Prostate gland (tissue), 2 donors: ENCODE measurements around the gene EQTN. TPM values are rescaled to one million over a fixed set of nuclear protein-coding genes. Genes with fewer than 3 reads are reported as not detected.

Experiments
- DNase-seq: peaks from one replicate; pipeline ENCODE4 v3.0.0-alpha.2; 2019; ENCODE audit warnings: low spot score
- H3K27ac ChIP-seq, 2 donors: fragments of 200-600 bp; sonication (generic); 2 replicates each; pipeline ENCODE4 v1.5.1; 2017 to 2019
- H3K27me3 ChIP-seq: fragments of 200-600 bp; sonication (generic); replicated peaks from 2 replicates; pipeline ENCODE4 v1.5.1; 2019; ENCODE audit not compliant: insufficient read depth
- H3K36me3 ChIP-seq, 2 donors: fragments of 200-600 bp; sonication (generic); 1 replicate in 1 of 2; 2 replicates in 1 of 2; pipeline versions ENCODE4 v1.5.1 to v1.8.1; 2017 to 2019
- H3K4me1 ChIP-seq: fragments of 200-600 bp; sonication (generic); replicated peaks from 2 replicates; pipeline ENCODE4 v1.5.1; 2019
- H3K4me3 ChIP-seq, 2 donors: fragments of 200-600 bp; sonication (generic); 2 replicates each; pipeline ENCODE4 v1.5.1; 2017 to 2019
- H3K9me3 ChIP-seq: fragments of 200-600 bp; sonication (generic); 2 replicates; pipeline ENCODE4 v1.5.1; 2017
- CTCF ChIP-seq, 4 experiments: fragments of 200-600 bp in 2 of 4; fragments of 450-650 bp in 2 of 4; sonication (generic) in 2 of 4; IDR thresholded peaks; 1 replicate in 3 of 4; 2 replicates in 1 of 4; pipeline ENCODE4 v1.5.1; 2016 to 2019; ENCODE audit warnings: antibody characterized with exemption in 4 of 4, mild to moderate bottlenecking in 2 of 4, moderate library complexity in 2 of 4
- POLR2A ChIP-seq: fragments of 450-650 bp; IDR thresholded peaks from one replicate; pipeline ENCODE4 v1.6.1; 2016; ENCODE audit warnings: antibody characterized with exemption, mild to moderate bottlenecking
- POLR2AphosphoS5 ChIP-seq: sonication (generic); formaldehyde crosslinking; IDR thresholded peaks from one replicate; pipeline ENCODE4 v1.6.1; 2017; ENCODE audit warnings: antibody characterized with exemption
- WGBS: methylation state at CpG from one replicate; pipeline ENCODE4 v1.1.5; 2018; 5-methylcytosine and 5-hydroxymethylcytosine counted together
- intact Hi-C: fragments of 100-400 bp; cut with DNase I; formaldehyde crosslinking; loops from one replicate; pipeline ENCODE4 v1.14.2; 2022
- total RNA-seq, 2 donors: library from RNA; depleted of rRNA; stranded (reverse); fragments of >200 nt; gene quantifications; one replicate each; pipeline ENCODE4 v1.1.0, GENCODE V29; 2016

The EQTN gene
- total RNA-seq, 2 donors from 2014 or later = 3.0 TPM; not detected in 1

DNA sequence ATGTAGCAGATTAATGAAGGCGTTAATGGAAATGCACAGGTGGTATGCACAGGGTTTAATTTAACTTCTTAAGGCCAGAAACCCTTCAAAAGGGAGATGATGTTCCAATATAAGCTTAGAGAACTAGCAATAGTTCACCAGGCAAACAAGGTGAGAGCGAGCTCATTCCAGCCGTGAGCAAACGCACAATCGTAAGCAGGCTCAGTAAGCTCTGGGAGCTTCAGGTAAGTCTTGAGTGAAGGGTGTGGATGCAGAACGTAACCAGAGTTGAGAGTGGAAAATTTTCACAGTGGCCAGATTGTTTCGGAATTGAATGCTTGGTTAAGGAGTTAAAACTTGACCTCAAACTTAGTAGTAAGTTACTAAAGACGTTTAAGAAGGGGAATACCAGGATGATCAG lies 5.7 kb downstream of the EQTN start:
- no peak for DNase-seq
- WGBS = 76% methylated on average over 8 of the region's 8 CpGs
- no peak overlapping the region for H3K27ac ChIP-seq
- no peak overlapping the region for H3K4me3 ChIP-seq
- TF ChIP-seq POLR2A (no peak), POLR2AphosphoS5 (no peak), CTCF (IDR thresholded peaks at IDR 0.05) (no peak)
- no peaks in the 10 kb centered on the region for H3K4me1 ChIP-seq
- no peaks in the 10 kb centered on the region for H3K36me3 ChIP-seq
- H3K9me3 ChIP-seq = no peaks in the 10 kb centered on the region
- intact Hi-C loops = no loop called here
- no peaks in the 10 kb centered on the region for H3K27me3 ChIP-seq

GRCh38 chr9:27282269-27282668 lies 14.7 kb downstream of the EQTN start:
- Histone ChIP-seq H3K4me3 (no peak overlapping the region), H3K36me3 (no peaks in the 10 kb centered on the region), H3K9me3 (no peaks in the 10 kb centered on the region), H3K4me1 (no peaks in the 10 kb centered on the region), H3K27me3 (no peaks in the 10 kb centered on the region), H3K27ac (no peak overlapping the region)
- 79% methylated on average over 7 of the region's 7 CpGs for WGBS
- TF ChIP-seq POLR2AphosphoS5 (no peak), POLR2A (no peak), CTCF (IDR thresholded peaks at IDR 0.05) (no peak)
- DNase-seq = no peak
- intact Hi-C loops = no loop called here

DNA sequence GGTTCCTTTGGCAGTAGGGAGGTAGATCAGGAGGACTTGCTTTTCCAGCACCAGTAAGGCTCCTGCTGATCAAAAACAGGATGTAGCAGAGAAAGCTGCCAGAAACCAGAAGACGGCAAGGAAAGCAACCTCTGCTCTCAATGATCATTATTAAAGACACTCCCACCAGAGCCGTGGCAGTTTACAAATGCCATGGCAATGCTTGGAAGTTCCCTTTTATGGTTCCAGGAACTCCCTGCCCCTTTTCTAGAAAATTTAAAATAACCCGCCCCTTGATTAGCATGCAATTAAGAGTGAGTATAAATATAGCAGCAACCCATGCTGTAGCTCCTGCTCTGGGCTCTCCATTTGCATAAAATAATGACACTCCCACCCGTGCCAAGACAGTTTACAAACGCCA lies 16.1 kb downstream of the EQTN start:
- Histone ChIP-seq H3K27ac (no peak overlapping the region), H3K36me3 (no peaks in the 10 kb centered on the region), H3K4me3 (no peak overlapping the region), H3K9me3 (no peaks in the 10 kb centered on the region), H3K4me1 (no peaks in the 10 kb centered on the region), H3K27me3 (no peaks in the 10 kb centered on the region)
- no peak for TF ChIP-seq CTCF (IDR thresholded peaks at IDR 0.05)
- TF ChIP-seq POLR2AphosphoS5 = no peak
- TF ChIP-seq POLR2A = no peak
- DNase-seq = no peak
- 28% methylated on average over 5 of the region's 5 CpGs for WGBS
- intact Hi-C loops = no loop called here

DNA sequence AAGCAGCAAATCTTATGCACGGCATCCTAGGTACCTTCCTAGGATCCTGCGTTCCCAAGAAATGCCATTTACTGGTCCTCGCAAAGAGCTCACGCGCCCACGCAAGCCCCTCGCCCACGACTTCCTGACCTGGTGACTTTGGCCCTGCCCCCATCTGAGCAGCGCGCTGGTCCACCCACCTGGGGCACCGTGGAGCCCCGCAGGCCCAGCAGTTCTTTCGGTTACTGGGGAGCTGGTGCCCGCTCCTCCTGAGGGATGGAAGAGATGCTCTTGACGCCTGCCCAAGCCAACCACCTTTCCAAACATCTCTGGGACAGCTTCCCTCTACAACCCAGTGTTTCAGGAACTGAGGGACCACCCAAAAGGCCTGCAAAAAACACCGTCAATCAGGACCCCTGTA lies 16.7 kb downstream of the EQTN start:
- no peak overlapping the region for H3K4me3 ChIP-seq
- DNase-seq = no peak
- intact Hi-C loops = no loop called here
- no peak overlapping the region for H3K27ac ChIP-seq
- no peak for TF ChIP-seq CTCF (IDR thresholded peaks at IDR 0.05)
- TF ChIP-seq POLR2AphosphoS5 = no peak
- TF ChIP-seq POLR2A = no peak
- no peaks in the 10 kb centered on the region for H3K27me3 ChIP-seq
- H3K9me3 ChIP-seq = no peaks in the 10 kb centered on the region
- no peaks in the 10 kb centered on the region for H3K4me1 ChIP-seq
- WGBS = 90% methylated on average over 16 of the region's 16 CpGs
- no peaks in the 10 kb centered on the region for H3K36me3 ChIP-seq

DNA sequence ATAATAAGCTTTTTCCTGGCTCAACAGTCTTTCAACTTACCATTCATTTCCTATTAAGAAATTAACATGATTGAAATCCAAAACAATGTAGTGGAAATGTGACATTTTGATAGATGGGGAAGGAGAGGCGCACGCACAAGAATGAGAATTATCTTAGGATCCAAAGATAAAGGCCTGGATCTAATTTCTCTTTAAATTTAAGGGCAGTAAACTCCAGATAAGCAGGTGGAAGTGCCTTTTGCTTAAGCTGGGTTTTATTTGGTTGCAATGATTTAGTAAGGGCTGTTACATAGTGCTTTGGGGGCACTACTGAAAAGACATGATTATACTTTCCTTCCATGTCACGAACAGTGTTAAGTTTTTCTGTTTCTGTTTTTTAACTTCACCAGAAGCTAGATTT lies 17.3 kb downstream of the EQTN start:
- Histone ChIP-seq H3K27ac (no peak overlapping the region), H3K4me1 (no peaks in the 10 kb centered on the region), H3K36me3 (no peaks in the 10 kb centered on the region), H3K9me3 (no peaks in the 10 kb centered on the region), H3K4me3 (no peak overlapping the region), H3K27me3 (no peaks in the 10 kb centered on the region)
- intact Hi-C loops = loop anchor here (5.0 kb wide), 2 partner anchors 247 to 387 kb away; partner anchors contain the start of gene CAAP1
- TF ChIP-seq CTCF (IDR thresholded peaks at IDR 0.05) = no peak
- TF ChIP-seq POLR2A = no peak
- TF ChIP-seq POLR2AphosphoS5 = no peak
- 85% methylated on average over 3 of the region's 3 CpGs for WGBS
- no peak for DNase-seq
